Measurements from ENCODE around the gene VAV1.
A peak's percentile ranks its signal among the peaks of the same experiment; 100 is the strongest.
"Not testable (repeated sequence)": the region's sequence is repeated elsewhere in the genome, so short reads cannot be mapped to it uniquely, and the experiment has no call there.

Gene VAV1

DNA sequence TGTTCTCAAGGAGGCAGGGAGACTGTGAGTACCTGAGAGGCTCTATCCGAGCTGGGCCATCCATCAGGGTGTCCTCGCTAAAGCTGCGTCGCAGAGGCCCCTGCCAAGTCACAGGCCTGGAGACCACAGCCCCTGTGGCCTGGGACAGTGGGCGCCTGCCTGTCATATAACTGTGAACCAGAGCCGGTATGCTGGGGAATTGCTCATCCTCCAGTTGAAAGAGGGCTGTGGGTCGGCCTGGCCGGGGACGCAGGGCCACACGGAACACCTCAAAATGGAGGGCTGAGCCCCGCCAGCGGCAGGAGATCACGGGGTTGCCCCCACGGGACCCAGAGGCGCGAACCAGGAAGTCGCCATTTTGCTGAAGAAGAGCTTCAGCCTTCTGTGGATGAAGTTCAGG is 11.9 kb upstream of the VAV1 start:
- no peak for DNase-seq

DNA sequence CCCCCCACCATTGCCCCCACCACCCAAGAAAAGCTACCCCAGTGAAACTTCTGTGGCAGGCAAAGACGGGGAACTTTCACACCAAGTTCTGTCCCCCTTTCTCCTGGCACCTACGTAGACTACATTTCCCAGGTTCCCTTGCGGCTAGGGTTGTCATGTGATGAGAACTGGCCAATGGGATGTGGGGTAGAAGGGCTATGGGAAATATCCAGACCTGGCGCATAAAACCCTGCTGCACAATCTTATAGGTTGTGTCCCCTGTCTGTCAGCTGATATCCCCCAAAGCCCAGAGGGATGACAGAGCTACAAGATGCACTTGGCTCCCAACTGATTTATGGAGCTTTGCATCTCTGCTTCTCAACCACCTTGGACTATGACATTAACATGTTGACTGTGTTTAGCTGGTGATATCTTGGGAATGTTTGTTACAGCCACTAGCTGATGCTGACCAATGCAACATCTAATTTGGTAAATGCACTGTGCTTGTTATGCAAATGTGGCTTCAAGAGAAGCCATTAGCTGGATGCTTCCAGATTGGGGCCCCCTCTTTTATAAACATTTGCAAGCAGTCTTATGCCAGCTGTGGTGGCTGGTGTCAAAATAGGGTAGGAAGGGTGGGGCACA is 11.3 kb upstream of the VAV1 start:
- no peak for DNase-seq

DNA sequence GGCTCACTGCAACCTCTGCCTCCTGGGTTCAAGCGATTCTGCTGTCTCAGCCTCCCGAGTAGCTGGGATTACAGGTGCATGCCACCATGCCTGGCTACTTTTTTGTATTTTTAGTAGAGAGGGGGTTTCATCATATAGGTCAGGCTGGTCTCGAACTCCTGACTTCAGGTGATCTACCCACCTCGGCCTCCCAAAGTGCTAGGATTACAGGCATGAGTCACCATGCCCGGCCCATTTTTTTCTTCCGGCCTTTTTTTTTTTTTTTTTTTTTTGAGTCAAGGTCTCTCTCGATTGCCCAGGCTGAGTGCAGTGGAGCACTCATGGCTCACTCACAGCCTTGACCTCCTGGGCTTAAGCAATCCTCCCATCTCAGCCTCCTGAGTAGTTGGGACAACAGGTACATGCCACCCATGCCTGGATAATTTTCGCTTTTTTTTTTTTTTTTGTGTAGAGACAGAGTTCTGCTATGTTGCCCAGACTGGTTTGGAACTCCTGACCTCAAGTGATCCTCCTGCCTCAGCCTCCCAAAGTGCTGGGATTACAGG is 10.2 kb upstream of the VAV1 start:
- DNase-seq = not testable (repeated sequence)

DNA sequence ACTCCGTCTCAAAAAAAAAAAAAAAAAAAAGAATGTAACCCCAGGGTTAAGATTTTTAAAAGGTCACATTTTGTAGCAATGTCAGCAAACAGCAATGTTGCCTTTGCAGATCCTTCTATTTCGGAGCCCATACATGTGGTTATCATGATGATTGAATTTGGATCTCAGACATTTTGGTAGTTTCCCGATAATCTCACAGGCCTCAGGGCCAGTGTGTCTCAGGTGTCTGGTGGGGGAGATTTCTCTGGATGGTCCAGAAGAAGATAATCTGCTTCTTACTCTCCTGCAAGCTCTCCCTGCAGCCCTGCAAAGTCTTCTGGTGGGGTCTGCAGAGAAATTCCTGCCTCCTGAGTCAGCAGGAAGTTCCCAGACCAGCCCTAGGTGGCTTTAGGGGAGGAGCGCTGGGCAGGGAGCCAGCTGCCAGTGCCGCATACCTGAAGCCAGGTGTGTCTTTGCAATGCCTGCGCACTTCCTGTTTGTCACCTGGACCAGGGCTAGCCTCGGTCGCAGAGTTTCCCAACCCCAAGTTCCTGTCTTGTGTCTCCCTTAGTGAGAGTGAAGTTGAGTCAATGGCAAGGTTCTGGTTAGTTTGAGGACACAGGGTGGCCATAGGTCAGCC is 6.7 kb upstream of the VAV1 start:
- DNase-seq = peak; percentile 20

GRCh38 chr19:6766357-6767080 is 6.0 kb upstream of the VAV1 start:
- DNase-seq = no peak

DNA sequence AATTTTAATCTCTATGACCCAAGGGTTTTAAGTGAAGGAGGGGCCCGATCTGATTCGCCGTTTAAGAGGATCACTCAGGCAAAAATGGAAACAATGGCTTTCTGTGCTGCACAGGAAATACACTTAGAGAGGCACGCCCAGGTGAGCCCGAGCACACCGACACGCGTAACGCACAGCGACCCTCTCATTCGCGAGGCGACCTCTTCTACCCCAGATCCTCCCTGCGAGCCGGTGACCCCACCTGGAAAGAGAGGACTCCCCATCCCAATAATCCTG is 5.5 kb upstream of the VAV1 start:
- no peak for DNase-seq

- peak; percentile 92 for DNase-seq
Observed at GRCh38 chr19:6767357-6768235, 4.9 kb upstream of the VAV1 start, which contains the start of gene SH2D3A. TSS of gene SH2D3A (minus strand) at chr19:6767435. CDS start at chr19:6763748, 3,687 bp downstream.

DNA sequence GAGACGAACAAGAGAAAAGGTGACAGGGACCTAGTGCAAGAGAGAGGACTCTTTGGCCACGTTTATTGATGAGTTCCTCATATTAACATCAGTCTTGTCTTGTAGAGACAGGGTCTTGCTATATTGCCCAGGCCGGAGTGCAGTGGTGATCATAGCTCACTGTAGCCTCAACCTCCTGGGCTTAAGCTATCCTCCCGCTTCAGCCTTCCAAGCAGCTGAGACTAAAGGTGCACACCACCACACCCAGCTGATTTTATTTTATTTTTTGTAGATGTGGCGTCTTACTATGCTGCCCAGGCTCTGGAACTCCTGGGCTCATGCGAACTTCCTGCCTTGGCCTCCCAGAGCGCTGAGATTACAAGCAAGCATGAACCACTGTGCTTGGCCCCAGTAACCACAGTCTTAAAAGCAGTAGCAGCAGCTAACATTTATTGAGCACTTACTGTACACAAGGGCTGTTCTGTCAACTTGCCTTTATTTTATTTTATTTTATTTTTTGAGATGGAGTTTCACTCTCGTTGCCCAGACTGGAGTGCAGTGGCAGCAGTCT is 4.2 kb upstream of the VAV1 start:
- DNase-seq = peak; percentile 8

DNA sequence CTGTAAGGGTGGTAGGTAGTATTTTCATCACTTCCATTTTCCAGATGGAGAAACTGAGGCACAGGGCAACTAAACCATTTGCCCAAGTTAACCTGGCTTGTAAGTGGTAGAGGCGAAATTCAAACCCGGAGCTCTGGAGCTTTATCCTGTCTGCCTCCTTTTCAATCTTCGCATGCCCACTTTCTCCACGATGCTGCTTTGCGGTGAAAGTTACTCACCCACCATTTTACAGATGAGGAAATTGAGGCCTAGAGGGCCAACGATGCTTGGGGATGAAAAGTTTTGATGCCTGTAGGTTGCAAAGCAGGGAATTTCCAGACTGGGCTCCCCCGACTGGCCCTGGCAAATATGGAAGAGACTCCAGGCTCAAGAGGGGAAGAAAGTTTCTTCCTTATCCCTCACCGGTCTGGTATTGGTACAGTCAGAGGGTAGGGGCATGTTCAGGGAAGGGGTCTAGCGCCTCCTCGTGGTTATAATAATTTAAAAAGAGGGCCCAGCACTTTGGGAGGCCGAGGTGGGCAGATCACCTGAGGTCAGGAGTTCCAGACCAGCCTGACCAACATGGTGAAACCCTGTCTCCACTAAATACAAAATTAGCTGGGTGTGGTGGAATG is 3.4 kb upstream of the VAV1 start:
- no peak for DNase-seq

DNA sequence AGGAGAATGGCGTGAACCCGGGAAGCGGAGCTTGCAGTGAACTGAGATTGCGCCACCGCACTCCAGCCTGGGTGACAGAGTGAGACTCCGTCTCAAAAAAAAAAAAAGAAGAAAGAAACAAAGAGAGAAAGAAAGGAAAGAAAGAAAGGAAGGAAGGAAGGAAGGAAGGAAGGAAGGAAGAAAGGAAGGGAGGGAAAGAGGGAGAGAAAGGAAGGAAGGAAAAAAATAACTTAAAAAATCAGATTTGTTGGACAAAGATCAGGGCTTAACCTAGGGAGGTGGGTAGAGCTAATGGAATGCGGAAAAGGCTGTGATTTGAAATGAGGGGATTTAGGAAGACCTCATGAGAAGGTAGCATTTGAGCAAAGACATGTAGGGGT is 870 bp upstream of the VAV1 start:
- not testable (repeated sequence) for DNase-seq

DNA sequence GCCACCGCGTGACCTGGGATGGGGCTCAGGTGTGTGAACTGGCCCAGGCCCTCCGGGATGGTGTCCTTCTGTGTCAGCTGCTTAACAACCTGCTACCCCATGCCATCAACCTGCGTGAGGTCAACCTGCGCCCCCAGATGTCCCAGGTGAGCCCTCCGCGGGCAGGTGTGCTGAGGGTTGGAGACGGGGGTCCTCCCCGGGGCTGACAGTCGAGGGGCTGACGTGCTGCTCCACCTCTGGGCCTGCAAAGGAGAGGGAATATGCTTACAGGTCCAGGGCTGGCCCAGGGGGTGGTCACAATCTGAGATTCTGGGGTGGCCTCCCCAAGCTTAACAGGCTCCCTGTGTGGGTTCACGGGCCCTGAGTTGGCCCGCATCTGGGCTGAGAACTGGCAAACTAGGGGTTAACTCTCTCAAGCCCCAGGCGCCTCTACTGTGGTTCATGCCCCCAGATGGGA is 386 bp downstream of the VAV1 start:
- no peak for DNase-seq

GRCh38 chr19:6773323-6773931 is 919 bp downstream of the VAV1 start:
- DNase-seq = peak; percentile 21

DNA sequence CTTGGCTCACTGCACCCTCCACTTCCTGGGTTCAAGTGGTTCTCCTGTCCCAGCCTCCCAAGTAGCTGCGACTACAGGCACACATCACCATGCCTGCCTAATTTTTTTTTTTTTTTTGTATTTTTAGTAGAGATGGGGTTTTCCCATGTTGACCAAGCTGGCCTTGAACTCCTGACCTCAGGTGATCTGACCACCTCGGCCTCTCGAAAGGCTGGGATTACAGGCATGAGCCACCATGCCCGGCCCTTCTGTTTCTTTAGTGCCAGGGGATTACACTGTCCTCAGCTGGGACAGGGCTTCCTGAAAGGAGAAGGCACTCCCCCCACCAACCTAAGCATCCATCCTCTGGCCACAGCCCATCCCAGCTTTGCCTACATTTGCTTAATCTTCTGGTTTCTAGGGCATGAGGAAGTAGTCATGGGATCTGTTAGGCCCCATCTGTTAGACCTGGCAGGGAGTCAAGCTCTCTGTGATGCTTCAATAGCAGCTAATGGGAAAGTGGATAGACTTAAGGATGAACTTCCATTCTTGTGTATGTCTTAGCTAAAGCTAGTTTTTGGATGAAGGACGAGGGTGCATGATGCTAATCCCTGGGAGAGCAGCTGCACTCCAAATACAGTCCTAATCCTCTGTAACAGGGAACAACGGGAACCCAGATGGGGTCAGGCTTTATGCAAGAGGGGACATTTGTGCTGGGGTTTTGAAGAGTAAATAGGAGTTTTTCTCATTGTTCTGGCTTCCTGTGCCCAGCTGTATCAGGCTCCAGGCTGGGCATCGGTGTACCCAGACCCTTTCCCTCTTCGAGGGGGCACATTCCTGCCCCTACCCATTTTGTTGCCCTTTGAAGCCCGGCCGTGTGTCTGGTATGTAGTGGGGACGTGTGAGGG is 2.6 kb downstream of the VAV1 start:
- no peak for DNase-seq

- not testable (repeated sequence) for DNase-seq
Observed at GRCh38 chr19:6776045-6776444, 3.5 kb downstream of the VAV1 start.

DNA sequence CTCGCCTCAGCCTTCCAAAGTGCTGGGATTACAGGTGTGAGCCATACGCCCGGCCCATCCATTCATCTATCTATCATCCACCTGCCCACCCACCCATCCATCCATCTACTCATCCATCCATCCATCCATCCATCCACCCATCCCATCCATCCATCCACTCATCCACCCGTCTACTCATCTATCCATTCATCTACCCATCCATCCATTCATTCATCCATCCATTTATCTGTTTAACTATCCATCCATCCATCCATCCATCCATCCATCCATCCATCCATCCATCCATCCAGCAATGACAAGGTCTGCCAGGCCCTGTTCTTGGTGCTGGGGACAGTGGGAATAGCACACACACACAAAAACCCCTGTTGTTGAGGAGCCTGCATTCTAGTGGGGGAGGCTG is 4.5 kb downstream of the VAV1 start:
- no peak for DNase-seq

GRCh38 chr19:6777434-6777833 is 4.9 kb downstream of the VAV1 start:
- DNase-seq = no peak

GRCh38 chr19:6778386-6778785 is 5.9 kb downstream of the VAV1 start:
- DNase-seq = no peak

DNA sequence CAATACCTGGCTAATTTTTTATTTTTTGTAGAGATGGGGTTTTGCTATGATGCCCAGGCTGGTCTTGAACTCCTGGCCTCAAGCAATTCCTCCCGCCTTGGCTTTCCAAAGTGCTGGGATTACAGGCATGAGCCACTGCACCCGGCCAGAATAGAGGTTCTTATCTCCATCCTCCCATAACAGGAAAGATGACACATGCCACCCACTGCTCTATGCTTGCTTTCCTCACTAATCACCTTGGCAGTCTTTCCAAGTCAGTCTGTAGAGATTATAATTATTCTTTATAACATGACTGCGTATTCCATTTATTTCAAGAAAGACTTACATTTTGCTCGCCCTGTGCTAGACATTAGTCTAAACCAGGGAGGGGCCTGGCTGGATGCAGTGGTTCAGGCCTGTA is 6.7 kb downstream of the VAV1 start:
- no peak for DNase-seq

DNA sequence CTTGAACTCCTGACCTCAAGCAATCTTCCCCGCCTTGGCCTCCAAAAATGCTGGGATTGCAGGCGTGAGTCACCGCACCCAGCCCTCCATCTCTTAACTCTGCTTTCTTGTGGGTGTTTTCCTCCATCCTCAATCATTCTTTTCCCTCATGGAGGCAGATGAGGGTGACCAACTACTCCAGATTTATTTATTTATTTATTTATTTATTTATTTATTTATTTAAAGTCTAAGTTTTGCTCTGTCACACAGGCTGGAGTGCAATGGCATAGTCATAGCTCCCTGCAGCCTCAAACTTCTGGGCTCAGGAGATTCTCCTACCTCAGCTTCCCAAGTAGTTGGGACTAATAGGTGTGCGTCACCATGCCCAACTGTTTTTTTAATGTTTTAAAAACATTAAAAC is 14.9 kb downstream of the VAV1 start:
- DNase-seq = no peak

- DNase-seq = no peak
Observed at GRCh38 chr19:6788896-6789295, 16.4 kb downstream of the VAV1 start.
